Hematopoietic multipotent progenitor cell treated with erythropoietin and hydrocortisone succinate and interleukin-3 and kit ligand, for 17 days (in vitro differentiated cells): ENCODE data around the gene PLCL2.
A peak's percentile ranks its signal among the peaks of the same experiment; 100 is the strongest.
"Not testable (repeated sequence)": the region's sequence is repeated elsewhere in the genome, so short reads cannot be mapped to it uniquely, and the experiment has no call there.

Experiments
- DNase-seq: peaks from one replicate; pipeline ENCODE4 v3.0.0-alpha.2; 2015; ENCODE audit warnings: low spot score

PLCL2 gene

DNA sequence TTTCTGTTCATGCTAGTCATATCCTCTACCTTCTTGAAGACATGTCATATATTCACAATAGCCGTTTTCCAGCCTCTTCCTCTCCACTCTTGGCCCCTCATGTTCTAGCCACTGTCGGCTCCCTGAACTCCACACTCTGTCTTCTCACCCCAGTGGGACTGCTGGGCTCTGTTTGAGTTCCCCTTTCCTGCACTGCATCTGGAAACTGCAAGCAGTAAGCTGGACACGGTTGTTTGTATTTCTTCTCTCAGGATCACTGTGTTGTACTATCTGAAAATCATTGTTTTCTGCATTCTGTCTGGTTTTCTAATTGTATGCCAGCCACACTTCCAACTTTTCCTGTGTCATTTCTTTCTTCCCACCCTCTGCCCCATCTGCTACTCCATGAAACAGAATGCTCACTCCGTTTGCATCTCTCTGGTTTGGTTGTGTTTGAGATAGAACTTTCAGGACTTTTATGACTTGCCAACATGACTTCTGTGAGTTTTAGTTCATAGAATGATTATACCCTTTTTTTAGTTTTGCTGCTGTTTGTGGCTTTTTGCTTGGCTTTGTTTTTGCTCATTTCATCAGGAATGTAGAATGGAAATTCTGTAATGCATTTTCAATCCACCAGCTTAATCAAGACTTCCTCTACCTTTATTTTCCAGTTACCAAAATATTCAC, 192.3 kb downstream of the PLCL2 start:
- no peak for DNase-seq

DNA sequence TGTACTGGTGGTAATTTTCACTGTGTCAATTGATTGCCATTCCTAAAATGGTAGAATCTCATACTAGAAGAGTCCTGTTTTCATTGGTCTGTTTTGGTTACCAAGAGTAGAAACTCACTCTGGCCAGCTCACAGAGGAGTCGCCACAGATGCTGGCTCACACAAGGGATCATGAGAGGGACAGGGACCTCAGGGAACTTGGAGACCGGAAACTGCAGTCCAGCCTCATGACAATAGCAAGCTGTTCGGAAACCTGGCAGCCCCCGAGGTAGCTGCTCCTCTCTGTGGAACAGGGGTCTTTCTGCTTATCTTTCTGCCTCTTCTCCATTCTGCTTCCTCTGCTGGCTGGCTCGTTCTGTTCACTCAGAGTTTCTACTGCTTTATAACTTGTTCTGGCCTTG, 192.9 kb downstream of the PLCL2 start:
- no peak for DNase-seq

DNA sequence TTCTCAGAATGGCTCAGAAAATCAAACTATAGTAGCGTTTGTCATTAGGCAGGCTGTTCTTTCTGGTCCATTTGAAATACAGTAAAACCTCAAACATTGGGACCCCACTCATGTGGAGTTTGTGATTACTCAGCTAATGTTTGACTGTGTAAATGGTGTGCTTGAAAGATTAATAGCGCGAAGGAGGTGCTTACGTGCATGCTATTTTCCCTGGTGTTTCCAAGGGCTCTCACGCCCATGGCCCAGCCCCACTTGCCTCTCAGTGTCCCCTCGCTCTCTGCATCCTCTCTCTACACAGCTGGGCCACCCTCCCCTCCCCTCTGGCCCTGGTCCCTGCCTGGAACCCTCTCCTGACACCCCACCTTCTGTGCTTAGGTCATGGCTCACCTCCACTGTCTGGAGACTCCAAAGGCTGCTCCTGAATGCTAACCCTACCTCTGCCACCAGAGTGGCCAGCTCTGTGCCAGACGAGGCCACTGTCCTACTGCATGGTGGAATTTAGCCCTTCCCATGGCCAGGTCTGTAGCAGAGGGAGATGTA, 194.2 kb downstream of the PLCL2 start:
- DNase-seq, result no peak

DNA sequence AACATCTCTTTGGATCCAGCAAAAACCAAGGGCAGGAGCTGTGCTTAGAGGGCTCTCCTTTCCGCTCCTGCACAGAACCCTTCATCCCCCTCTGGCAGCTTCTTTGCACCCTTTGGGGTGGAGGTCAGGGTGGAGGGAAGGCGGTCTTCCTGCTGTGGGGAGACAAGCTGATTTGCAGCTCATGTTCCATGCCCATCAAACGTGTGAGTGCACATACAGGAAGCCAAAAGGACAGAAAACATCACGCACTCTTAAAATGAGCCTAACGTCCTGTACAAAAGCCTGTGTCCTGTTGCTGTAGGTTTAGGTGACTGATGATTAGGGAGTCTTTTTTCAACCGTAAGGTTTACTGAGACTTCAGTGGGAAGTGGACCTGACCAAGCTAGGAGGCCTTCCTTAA, 195.2 kb downstream of the PLCL2 start:
- DNase-seq, result no peak

DNA sequence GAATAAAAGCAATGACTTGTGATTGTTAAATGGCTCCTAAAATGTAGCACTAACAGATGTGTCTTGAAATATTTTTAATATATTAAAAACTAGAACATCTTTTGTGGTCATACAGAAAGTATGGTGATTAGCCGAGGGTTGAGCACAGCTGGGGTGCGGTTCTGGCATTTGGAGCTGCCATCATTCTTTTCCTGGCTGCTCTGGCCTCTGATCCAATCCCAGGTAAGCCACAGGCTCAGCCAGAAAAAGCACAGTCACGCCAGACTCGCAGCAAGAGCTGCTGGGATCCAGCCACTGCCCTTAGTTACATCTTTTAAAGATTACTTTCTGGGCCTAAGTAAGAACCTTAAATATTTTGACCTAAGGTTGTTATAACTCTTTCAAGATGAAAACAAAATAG, 196.8 kb downstream of the PLCL2 start:
- no peak for DNase-seq

DNA sequence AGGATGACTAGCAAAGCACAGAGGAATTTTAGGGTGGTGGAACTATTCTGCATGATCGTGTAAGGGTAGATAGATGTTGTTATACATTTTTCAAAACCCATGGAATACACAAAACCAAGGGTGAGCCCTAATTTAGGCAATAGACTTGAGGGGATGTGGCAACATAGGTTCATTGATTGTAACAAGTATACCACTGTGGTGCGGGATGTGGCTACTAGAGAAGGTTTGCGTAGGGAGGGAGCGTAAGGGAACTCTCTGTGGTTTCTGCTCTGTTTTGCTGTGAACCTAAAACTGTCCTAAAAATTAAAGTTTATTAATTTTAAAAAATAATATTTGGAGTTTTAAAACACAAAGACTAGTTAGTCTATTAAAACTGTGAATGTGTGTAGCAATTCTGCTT, 202.8 kb downstream of the PLCL2 start:
- no peak for DNase-seq

DNA sequence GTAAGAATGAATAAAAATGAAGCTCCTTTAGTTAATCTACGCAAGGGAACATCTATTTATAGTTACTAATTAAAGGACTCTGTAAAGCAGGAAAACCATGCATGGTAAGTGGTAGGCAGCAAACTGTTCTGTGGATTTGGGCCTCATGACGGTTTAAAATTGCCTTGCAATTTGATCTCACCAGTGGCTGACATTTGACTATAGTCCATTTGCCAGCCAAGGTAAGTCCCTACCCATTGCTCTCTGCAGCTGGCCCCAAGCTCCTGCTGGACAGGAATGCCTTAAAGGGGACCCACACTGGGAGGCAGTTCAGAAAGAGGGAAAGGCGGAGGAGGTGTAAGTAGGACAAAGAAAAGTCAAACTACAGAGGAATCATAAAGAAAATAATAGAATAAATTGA, 203.3 kb downstream of the PLCL2 start:
- no peak for DNase-seq

DNA sequence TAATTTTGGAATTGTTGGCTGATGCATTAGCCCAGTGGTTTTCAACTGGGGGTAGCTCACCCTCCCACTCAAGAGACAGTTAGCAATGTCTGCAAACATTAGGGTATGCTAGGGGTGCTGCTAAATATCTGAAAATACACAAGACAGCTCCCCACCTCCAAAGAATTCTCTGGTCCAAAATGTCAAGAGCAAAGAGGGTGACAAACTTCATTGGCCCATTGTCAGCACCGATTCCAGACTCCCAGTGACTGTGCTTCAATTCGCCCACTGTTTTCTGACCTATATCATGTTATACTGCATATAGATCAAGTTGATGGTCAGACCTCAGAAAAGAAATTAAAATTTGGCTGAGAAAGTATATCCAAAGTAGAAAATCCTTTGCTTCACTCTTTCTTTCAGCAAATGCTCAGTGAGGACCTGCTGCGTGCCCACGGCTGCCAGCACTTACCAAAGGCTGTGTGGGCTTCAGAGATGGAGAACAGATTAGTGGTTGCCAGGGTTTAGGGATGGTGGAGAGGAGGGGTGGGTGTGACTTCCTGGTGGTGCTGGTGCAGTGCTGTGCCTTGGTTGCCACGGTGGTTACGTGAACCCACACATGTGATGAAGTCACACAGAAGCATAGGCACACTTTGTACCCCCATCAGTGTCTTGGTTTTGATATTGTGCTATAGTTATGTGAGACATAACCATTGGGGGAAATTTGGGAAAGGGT, 204.0 kb downstream of the PLCL2 start:
- DNase-seq, result no peak

DNA sequence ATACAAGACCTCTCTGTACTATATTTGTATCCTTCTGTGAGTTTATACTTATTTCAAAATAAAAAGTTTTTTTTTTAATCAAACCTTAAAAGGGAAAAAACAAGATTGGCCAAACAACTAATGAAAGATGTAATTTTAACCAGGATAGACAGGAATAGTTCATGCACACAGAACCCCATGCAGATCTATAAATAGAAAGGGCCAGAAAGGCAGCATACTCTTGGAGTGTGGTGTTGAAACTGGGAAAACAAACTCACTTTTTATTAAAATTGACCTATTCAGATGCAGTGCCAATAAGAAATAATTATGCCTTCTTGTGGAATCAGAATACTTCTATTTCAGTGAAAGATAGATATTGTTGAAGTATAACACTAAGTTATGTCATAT, 204.6 kb downstream of the PLCL2 start:
- no peak for DNase-seq

DNA sequence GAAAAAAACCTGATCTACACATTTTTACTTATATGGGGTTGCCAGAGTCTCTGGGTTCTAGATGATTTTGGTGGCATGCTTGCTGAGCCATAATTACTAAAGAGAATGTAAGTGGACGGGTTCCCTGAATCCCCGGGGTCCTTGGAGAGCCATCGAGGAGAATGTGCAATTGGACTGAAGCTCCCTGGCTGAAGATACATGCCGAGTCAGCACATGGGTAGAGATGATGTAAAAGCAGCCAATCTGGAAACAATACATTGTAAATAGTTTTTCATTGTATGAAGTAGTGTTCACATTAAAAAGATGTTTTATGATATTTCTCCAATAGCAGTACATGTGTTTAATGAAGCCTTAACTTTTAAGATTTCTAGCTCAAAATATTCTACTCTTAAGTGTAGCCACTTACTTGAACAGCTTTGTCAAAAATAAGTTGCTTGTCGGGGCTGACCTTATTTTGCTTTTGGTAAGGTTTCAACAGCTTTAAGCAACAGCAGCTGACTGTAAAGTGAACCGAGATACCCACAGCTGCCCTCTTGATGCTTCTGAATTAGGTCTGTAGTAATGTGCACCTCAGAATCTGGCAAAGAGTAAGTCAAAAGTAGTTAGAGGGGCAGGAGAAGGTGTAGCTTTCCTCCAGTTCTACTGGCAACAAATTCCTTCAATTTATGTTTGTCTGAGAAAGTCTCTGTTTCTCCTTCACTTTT, 205.7 kb downstream of the PLCL2 start:
- DNase-seq, result no peak

DNA sequence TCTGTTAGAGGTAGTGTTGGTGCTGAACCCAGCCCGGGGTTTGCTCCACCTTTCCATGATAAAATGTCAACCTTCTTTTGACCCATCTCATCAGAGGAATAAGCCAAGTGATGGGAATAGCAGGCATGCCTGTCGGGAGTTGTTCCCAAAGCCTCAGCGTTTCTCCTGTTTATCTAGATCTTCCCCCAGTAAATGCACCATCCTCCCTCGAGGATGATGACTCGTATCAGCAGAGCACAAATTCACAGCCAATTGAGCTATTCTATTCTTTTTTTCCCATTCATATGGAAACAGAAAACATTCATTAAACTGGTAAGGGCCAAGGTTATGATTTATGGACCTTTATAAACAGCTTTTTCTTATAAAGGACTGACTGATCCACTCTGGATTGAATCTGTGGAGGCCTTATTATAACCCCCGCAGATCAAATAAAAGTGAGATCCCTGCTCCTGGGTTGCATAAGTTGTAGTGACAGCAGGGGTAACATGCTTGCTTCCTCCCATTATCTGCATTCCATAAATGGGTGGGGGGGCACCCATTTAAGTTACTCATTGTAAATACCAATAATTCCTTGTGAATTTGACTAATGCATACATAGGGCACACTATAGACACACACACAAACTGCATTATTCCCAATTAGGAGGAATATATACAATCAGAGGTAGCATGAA, 207.3 kb downstream of the PLCL2 start:
- DNase-seq, result no peak

DNA sequence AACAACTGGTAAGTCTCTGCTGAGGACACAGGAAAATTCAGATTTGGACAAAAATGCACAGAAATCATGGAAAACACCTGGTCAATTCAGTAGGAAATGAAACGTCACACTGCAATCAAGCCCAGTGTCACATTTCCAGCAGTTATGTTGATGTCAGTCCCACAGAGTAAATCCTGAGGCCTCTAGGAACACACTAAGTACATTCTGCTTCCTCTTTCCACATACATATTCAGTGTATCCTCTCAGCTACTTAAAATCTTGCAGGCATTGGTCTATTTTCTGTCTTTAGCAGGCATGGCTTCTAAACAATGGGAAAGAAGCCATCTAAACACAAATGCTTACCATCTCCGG, 207.8 kb downstream of the PLCL2 start:
- DNase-seq, result no peak

DNA sequence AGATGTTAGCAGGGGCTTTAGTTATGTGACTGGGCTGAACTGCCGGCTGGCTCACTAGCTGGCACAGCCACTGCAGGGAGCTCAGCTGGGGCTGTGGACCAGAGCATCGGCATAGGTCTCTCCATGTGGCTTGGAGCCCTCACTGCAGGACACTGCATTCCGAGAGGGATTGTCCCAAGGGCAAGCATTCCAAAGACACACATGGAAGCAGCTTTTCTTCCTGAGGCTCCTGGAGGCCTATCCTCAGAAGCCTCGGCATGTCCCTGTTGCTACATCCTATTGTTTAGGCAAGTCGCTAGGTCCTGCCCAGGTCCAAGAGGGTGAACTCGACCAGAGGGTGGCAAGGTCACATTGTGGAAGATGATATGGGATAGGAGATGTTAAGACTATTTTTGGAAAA, 209.8 kb downstream of the PLCL2 start:
- no peak for DNase-seq

DNA sequence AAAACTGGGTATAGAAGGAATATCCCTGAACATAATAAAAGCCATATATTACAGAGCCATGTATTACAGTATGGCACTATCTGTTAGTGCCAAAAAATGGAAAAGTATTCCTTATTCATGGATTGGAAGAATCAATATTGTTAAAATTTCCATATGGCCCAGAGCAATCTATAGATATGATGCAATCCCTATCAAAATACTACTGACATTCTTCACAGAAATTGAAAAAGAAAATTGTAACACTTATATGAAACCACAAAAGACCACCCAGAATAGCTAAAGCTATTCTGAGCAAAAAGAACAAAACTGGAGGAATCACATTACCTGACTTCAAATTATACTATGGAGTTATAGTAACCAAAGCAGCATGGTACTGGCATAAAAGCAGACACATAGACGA, 218.8 kb downstream of the PLCL2 start:
- DNase-seq, result no peak

DNA sequence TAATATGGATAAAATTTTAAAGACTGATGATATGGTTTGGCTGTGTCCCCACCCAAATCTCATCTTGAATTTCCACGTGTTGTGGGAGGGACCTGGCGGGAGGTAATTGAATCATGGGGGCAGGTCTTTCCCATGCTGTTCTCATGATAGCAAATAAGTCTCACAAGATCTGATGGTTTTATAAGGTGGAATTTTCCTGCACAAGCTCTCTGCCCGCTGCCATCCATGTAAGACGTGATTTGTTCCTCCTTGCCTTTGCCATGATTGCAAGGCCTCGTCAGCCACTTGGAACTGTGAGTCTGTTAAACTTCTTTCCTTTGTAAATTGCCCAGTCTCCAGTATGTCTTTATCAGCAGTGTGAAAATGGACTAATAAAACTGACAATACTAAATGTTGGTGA, 222.0 kb downstream of the PLCL2 start:
- not testable (repeated sequence) for DNase-seq

DNA sequence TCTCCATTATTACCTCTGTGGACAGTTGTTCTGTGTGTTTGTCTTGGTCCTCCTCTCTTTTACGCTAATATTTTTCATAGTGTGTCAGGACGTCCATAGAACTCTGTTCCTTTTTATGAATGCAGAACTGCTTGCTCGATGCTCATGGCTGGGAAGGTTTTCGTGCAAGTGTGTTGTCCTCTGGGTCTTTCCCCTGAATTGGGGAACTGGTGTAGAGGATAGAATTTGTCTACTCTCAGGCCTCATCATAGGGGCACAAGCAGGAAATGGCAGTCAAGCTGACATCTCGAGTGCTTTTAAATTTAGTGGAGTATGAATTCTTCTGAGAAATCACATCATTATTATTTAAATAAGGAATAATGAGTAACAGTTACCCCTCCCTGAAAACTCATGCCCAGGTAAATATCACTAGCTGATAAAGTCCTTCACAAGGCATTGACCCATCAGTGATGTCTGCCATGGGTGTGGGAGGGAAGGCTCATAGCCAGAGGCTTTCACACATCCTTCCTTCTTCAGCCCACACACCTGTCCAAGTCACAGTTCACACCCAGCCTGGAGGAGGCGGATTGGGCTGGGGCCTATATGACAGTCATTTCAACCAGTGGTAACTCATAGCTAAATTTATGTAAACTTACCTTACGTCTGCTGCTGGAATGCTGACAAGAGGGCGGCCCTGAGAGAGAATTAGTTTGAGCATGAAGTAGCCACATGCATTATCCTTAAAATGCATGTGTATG, 226.1 kb downstream of the PLCL2 start:
- no peak for DNase-seq

DNA sequence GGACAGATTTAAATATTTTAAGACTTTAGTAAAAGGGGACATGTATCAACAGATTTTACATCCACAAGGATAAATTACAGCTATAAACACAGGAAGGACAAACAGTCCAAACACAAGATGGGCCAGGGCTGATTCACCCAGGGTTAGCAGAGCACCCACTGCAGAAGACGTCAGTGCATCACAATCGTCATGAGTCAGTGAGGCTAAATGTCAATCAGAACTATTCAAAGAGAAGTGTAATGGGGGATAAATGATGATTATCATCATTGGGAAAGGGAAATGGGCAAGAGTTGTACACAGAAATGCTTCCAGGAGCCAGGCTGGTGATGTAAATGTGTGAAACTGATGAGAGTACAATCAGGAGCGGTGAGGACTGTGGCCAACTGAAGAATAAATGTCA, 226.8 kb downstream of the PLCL2 start:
- no peak for DNase-seq

DNA sequence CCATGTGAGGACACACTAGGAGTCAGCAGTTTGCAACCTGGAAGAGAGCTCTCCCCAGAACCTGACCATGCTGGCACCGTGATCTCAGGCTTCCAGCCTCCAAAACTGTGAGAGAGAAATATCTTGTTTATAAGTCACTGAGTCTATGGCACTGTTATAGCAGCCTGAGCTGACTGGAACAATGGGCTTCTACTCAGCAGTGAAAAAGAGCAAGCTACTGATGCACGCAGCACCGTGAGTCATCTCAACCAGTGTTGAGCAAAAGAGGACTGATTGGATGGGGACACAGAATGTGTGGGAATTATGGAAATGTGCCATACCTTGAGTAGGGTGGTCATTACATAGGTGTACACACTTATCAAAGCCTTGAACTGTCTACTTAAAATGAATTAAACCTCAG, 230.4 kb downstream of the PLCL2 start:
- no peak for DNase-seq

DNA sequence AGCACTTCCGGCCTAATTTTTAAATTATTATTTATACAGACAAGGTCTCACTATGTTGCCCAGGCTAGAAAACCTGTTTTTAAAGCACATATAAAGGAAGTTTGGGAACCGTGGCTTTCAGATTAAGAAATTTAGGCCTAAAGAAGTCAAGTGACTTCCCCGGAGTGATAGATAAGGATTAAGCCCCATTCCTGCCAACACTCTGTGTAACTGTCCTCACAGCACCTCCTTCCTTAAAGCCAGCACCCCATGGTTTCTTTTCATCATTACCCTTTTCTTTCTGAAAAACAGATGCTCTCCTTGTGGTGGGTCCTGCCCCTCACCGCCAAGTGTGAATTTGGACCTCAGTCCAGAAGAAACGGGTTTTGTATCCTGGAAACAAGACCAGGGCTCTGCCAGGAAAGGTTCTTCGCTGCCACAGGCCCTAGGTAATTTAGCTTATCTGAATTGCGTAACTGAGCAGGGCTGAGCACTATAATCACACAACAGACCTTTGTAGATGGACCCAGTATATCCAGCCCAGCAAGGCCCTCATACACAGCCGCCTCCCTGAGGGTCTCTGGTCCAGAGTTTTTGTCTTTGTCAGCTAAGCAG, 231.3 kb downstream of the PLCL2 start:
- DNase-seq, result no peak

DNA sequence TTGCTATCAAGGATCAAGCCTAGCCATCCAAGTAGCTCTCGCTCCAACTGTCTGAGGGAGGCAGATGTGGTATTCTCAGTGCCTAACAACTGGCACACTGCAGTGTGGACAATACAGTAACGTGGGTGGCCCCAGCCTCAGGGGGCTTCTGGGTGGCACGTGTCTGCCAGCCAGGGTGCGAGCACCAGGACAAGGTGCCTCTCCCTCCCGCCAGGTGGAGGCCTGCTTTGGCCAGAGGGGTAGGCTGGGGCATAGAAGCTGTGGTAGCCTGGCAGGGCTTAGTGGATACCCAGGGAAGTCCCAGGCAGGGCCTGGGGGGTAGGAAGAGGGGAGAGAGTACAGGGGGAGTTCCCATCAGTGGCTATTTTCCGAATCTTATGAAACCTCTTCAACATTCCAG, 234.0 kb downstream of the PLCL2 start:
- no peak for DNase-seq

DNA sequence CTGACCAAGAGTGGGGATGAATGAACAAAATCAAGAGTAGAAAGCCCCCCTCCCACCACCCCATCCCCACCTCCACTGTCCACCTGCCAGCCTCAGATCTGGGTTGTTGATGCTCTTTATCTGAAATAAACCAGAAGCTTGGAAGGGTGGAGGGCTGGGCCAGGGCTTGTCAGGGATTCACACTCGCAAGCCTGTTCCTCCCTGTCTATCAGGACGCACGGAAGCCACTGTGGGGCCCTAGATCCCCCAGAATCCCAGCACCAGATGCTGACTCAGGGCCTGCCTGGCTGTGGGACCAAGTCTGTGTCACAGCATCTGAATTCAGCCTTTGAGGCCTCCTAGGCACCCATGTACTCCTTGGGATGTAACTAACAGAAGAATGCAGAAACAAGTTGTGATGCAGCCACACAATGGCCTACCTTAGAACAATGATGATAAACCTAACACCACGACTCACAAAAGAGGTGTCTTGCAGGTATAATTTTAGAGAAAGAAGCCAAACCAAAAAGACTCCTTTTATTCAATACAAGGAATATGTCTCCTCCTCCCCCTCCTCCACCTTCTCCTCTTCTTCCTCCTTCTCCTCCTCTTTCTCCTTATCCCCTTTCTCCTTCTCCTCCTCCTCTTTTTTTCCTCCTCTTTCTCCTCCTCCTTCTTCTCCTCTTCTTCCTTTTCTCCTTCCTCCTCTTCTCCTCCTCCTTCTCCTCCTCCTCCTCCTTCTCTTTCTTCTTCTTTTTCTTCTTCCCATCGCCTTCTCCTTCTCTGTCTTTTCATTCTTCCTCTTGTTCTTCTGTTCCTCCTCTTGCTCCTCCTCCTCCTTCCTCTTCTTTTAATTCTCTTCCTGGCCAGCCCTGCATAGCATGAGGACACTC, 234.7 kb downstream of the PLCL2 start:
- DNase-seq, result peak; percentile 5
